Neural cell (in vitro differentiated cells): ENCODE measurements around the gene CEP350.

Source experiments
- CTCF ChIP-seq: fragments of 450-650 bp; IDR thresholded peaks from 2 replicates; pipeline ENCODE4 v1.5.1; 2014; ENCODE audit warnings: antibody characterized with exemption, mild to moderate bottlenecking, moderate library complexity; ENCODE audit not compliant: poor library complexity, severe bottlenecking
- EP300 ChIP-seq: fragments of 450-650 bp; conservative IDR thresholded peaks from 2 replicates; pipeline ENCODE4 v1.6.1; 2014; ENCODE audit warnings: antibody characterized with exemption, mild to moderate bottlenecking, moderate library complexity; ENCODE audit not compliant: poor library complexity, severe bottlenecking
- EZH2 ChIP-seq: fragments of 200-600, 300-800 bp; shearing (Covaris generic), sonication (generic); IDR thresholded peaks from 2 replicates; pipeline ENCODE4 v1.6.1; 2014; ENCODE audit warnings: antibody characterized with exemption, low read length, borderline replicate concordance, mild to moderate bottlenecking; ENCODE audit not compliant: insufficient read depth, poor library complexity, severe bottlenecking
- RAD21 ChIP-seq: fragments of 450-650 bp; conservative IDR thresholded peaks from 2 replicates; pipeline ENCODE4 v1.6.1; 2014; ENCODE audit warnings: antibody characterized with exemption, mild to moderate bottlenecking, moderate library complexity
- REST ChIP-seq: IDR thresholded peaks from 2 replicates; pipeline ENCODE4 v1.6.1; 2012; ENCODE audit warnings: borderline replicate concordance

- no peak for TF ChIP-seq CTCF
- no peak for TF ChIP-seq REST
- TF ChIP-seq EZH2 = no peak
- no peak for TF ChIP-seq RAD21
- no peak for TF ChIP-seq EP300
Measured at GRCh38 chr1:180096584-180097325, 142.1 kb downstream of the CEP350 start.
